GM21825 (cell line): Measurements from ENCODE around the gene ANKRD33B.
"Not testable (repeated sequence)": the region's sequence is repeated elsewhere in the genome, so short reads cannot be mapped to it uniquely, and the experiment has no call there.

Source experiments
- ATAC-seq: cut with Tn5 transposase; IDR thresholded peaks from one replicate; pipeline ENCODE4 v1.9.1; 2021; ENCODE audit warnings: mild to moderate bottlenecking, moderate library complexity; ENCODE audit not compliant: unreplicated experiment

ANKRD33B gene

DNA sequence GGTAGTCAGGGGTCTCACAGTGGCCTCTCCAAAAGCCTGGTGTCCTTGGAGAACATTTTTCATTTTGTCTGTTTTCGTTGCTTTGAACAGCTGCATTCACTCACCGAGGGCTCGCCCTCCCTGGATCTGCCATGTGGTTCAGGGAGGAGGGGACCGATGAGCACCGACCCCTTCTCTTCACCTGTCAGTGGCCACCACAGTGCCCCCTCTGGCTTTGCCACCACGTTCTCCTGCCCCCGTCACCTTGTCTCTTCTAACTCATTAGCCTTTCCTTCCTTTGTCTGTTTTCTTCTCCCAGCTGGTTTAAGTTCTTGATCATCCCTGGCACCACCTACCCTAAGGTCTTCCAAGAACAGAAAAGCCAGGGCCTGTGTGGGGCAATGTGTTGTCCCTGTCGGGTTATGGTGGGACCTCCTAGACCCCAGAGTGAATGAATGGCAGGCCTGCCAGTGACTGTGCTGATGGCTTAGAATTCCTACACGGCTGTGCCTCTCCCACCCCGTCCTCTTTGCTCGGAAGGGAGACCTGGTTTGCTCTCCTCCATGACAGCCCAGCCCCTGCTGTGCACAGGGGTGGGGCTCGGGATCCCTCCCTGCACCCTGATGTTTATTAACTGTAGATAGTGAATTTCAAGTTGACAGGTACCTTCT lies 90.0 kb downstream of the ANKRD33B start:
- ATAC-seq = no peak

DNA sequence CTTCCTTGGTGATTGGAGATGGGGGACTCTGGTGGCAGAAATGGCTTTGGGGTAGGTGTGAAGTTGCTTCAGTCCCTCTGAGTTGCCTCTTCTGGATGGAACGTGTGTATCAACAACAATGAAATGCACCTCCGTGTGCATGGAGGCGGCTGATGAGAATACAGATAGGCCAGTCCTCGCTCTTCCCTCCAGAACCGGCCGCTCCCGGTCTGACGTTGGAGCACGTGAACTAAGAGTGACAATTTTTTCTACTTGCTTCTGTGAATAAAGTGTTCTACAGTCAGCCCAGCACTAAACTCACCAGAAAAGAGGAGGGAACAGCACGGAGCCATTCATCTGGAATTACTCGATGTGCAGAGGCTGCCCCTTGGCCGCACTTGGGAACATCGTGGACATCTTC lies 90.7 kb downstream of the ANKRD33B start:
- ATAC-seq = no peak

DNA sequence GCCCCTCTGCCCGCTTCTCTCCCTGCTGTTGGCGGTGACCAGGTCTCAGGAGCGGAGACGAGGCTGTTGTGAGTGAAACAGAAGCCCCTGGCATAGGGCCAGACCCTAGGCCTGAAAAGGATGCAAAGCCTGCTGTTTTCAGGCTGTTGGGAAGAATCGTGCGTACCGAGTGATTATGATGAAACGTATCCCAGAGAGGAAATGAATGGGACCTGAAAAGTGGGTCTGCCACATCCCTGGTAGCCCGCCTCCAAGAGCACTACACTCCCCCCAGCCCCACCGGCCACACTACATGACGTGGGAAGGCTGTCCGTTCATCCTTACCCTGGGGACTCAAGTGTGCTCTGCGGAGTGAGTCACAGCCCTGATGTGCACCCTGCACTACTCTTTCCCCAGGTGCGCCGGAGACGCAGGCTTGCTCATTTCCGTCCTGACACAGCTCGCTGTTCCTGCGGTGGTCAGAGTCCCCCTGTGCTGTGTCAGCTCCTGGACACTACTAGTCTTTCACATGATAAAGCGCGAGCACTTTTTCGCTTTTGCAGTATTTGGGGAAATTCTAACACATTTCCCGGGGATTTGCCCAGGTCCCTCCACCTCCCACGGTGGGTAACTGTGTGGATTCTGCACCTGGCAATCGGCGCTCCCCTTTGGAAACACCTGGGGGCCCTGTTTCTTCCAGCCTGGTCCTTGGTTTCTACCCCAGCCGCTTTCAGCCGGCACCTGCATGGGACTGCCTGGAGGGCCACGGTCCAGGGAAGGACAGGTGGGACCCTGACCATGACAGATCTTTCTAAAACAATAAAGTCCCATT lies 91.5 kb downstream of the ANKRD33B start:
- no peak for ATAC-seq

DNA sequence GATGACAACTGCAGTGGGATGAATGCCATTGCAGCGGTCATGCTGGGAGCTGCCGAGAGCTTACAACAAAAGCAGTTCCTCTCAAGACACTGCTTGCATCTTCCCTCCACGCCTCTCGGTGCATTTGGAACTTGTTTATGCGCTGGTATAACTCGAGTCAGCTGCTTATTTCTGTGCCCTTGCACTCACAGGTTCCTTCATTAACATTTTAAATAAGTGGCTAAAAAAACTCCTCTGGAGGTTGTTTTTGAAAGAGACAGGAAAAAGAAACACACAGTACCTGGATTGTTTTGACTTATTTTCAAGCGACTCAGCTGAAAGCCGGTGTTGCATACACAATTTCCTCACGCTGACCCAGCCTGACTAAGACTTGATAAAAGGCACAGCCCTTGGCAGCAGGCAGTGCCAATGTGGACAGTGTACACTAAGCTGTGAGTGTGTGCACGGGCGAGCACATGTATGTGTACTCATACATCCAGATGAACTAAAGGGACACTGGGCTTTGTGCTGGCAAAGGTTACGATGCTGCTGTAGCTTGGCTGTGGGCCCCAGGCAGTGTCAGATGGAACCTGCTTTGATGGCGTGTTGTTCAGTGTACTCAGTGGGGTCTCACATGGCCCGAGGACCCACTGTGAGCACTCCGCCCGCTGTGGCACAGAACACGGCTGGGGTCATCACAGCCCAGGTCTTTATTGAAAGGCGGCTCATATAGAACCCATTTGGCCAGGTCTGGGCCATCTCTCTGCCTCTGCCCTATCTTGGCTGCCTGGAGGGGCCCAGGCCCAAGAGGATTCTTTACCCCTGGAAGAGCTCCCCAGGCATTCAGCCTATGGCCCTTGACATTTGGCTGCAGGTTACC lies 92.3 kb downstream of the ANKRD33B start:
- no peak for ATAC-seq

DNA sequence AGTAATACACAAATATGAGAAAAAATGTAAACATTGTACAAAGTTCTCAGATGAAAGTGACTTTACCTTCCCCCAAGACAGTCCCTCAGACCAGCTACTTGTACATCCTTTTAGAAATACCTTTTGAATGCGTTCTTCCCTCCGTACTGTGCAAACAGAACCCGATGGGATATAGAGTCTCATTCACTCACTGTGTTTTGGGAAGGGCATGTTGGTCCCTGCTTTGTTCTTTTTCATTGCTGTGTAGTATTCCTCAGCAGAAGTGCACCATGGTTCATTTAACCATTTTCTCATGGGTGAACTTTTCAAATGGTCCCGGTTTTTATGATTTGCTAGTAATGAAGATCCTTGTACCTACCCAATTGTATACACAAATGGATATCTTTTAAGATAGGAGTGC lies 94.4 kb downstream of the ANKRD33B start:
- no peak for ATAC-seq

DNA sequence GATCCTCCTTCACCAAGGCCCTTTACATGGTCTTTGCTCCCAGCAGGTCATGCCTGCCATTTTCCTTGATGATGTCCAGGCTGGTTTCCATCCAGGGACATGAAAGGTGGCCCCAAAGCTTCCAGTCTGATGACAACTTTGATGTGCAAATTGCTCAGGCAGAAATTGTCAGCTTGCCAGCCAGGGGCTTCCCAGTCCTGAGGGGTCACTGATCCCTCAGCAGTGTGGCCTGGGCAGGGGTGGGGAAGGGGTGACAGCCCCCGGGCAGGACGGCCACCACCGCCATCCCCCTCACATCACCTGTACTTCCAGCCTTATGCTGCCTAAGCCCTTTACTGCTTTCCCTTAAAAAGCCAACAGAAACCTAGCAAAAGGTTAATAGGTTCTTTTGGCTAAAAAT lies 96.3 kb downstream of the ANKRD33B start:
- no peak for ATAC-seq

DNA sequence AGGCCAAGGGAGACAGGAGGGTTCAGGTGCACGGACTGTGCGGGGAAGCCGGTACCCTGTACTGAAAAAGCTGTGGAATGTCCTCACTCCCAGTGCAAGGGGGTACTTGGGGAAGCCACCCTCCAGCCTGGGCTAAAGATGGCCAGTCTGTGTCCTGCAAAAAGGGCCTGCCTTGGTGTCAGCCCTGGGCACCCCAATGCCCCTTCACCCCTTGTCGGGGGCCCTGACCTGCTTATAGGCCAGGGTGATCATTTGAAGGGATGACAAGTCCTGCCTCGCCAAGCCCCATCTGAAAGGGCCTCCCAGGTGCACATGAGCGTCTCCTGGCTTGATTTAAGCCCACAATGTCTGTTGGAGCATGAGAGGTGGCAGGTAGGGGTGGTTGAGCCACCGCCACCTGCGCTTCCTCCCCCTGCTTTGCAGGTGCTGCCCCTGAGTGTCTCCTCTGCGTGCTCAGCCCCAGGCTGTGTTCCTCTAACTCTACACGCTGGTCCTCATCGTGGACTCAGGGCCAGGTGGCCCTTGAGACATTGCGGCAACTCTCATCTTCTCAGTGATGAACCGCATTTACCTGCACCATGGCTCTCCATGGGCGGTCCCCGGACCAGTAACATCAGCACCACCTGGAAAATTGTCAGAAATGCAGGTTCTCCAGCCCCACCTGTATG lies 97.0 kb downstream of the ANKRD33B start:
- no peak for ATAC-seq

DNA sequence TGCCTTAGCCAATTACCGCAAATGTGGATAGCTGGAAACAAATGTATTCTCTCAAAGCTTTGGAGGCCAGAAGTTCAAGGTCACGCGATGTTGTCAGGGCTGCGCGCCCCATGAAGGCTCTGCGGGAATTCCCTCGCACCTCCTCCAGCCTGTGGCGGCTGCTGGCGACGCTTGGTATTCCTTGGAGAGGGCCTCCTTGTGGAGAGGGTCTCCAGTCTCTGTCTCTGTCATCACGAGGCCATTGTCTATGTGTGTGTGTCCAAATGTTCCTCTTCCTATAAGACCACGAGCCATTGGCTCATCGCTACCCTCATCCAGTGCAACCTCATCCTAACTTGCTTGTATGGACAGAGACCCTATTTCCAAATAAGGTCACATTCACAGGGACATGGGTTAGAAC lies 97.5 kb downstream of the ANKRD33B start:
- ATAC-seq = no peak

DNA sequence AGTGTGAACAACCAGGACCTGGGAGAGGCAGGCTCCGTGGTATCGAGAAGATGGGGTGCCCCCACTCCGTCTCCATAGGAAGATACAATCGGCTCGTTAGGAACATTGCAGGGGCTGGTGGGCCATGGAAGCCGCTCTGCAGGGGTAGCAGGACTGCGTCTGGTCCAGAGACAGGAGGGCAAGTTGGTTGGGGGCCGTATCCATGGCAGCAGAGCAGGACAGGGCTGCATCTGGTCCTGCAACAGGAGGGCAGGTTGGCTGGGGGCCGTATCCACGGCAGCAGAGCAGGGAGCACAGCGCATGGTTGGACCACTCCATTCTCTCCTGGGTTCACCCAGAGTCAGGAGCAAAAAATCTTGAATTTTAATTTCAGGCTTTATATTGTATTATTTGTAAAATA lies 98.2 kb downstream of the ANKRD33B start:
- ATAC-seq = no peak

DNA sequence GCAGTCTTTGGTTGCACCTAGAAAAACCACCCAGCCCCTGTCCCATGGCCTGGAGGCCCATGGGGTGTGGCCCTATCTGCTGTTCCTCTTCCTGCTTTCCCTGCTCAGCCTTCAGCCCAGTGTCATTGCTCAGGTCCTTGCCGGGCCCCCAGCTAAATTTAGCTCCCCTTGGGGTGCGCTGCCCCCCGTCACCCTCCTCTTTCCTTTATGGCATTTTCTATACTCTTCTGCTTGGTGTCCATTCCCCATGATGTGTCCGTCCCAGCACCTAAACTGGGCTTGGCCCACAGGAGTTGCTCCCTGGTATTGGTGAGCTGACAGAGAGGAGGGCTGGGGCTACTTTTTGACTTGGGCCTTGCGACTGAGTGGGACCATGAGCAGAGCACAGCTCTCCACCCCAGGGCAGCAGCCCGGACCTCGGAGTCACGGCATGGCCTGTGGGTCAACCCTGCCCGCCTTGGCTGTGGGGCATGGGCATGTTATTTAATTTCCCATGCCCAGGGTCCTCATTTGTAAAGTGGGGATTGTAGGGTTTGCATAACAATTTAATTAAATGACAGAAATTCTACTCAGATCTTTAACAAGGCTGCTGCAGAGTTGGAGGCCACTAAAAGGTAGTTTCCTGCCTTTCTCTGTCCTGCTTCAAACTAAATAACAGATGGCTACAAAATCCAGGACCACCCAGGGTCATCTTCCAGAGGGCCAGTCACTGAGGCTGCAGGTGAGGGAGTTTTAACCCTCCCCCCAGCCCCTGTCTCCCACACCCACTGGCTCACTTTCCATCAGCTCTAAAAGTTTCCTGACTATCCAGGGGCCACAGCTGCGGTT lies 99.0 kb downstream of the ANKRD33B start:
- ATAC-seq = no peak

DNA sequence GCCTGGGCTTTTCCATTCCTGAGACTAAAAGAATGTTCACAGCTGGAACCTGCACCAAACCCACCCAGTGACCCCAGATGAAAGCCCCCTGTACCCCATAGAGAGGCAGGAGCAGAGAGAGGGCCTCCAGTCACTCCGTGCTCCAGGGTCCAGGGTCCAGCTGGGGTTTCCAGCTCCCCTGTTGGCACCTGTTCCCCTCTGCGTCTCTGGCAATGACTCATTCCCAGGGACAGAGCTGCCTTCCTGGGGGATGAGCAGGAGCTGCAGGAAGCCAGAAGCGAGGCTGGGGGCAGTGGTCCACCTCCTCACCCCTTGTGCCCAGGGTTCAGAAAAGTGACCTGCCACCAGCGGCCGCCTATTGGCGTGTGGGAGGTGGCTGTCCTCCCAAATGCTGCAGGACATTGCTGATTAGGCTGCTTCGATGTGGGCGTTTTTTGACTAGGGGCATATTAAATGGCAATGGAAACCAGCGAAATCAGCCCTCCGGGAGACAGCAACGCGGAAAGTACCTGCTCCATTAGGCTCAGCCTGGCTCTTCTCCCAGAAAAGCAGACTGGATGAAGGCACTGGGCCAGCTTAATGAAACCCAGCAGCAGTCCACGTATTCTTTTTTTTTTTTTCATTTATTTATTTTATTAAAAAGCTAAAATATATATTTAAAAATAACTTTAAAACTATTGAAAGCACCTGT lies 99.8 kb downstream of the ANKRD33B start:
- no peak for ATAC-seq

DNA sequence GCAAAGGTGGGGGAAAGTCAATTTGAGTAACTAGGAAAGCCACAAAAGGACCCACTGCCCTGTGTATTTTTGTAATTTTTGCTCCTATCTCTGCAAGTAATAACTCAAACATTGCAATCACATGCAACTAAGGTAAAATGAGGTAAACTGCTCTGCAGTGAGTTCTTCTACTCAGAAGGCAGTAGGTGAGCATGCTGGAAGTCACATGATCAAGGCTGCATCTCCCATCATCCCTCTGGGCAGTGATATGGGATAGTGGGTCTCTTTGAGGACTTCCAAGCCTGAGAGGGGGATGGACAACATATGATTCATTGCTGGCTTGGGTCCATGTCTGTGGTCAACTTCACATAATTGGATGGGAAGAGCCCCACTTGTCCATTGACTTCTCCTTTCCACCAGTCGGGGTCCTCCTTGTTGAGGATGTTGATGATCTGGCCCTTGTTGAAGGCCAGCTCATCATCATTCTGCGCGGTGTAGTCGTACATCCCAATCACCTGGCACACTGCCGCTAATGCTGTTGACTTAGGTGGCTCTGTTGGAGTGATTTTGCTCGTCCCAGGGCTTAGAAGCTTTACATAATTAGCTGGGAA lies 100.4 kb downstream of the ANKRD33B start:
- ATAC-seq = not testable (repeated sequence)

DNA sequence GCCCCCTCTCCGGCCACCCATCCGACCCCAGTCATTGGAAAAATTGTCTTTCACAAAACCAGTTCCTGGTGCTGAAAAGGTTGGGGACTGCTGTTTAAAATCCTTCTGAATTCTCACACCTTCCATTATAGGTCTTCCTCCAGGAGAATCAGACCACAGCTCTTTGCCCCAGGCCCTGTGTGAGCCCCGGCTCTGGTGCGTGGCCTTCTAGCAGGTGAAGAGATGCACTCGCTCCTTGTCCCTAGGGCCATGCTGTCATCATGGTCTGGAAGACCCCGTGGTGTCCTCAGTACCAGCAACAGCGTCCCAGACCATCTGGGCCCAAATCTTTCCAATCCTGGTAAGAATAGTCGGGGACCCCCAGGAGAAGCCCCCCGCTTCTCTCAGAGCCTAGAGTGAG lies 101.9 kb downstream of the ANKRD33B start:
- no peak for ATAC-seq

DNA sequence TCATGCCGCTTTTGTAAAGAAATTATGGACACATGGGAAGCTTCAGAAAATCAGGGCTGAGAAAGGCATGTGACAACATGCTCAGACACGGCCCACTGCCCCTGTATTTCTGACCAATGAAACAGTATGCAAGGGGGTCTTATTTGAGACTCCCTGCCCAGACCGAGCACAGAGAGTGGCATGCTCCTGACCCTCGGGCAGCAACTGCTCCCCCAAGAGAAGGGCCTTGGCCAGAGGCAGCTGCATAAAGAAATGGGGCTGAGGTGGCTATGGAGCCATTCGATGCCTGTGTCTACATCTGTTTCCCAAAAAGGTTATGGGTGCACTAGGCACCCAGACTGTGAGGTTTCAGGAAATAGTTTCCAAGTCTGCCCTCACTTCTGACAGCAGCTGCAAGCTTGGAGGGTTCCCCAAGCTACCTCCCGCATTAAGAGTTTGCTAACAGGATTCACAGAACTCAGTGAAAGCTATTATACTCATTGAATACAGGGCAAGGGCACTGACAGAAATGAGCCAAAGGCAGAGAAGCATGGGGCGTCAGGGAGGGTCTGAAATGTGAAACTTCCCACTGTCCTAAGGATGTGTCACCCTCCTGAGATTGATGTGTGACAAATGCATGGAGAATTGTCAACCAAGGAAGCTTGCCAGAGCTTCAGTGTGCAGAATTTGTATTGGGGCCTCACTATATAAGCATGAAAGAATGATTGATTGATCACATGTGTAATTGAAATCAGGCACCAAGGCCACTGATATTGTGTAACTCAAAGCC lies 102.8 kb downstream of the ANKRD33B start:
- ATAC-seq = no peak

DNA sequence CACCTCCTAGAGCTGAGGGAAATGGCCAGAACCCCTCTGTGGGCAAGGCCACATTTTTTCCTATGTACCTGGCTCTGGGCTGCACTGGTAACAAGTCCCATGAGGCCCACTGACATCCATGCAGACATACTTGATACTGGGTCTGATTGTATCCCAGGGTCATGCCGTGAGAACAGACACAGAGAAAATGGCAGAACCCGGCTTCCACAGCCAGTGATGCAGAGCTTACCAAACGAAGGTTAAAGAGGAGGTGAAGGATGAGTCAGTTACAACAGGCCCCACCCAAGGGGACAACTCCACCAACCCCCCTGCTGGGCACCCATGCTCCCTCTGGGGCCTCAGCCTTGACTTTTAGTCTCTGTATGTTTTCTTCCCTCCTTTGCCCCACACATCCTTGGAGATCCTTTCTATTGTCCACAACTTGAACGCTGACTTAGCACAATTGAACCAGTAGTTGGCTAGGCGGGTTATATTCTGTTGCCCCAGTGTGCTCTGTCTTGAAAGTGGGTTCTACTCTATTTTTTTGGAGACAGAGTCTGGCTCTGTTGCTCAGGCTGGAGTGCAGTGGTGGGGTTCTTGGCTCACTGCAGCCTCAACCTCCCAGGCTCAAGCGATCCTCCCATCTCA lies 103.7 kb downstream of the ANKRD33B start:
- ATAC-seq = no peak

DNA sequence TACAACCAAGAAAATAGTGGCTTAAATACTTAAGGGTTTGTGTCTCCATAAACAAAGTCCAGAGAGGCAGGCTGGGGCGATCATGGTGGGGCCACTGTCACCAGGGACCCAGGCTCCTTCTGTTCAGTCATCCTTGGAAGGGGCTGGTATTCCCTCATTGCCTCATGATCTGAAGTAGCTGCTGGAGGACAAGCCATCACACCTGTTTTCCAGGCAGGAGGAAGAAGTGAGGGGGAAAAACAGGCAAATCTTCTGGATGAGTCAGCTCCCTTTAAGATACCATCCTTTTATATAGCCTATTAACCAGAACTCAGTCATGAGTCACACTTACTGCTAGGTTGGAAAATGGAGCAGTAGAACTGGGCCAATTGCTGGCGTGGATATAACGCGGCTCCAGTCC lies 104.8 kb downstream of the ANKRD33B start:
- no peak for ATAC-seq

DNA sequence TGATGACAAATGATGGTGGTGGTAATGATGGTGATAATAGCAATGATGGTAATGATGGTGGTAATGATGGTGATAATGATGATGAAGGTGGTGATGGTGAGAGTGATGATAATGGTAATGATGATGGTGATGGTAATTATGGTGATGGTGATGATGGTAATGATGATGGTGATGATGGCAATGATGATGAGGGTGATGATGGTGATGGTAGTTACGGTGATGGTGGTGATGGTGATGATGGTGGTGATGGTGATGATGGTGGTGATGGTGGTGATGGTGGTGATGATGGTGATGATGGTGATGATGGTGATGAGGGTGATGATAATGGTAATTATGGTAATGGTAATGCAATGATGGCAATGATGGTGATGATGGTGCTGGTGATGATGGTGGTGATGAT lies 106.1 kb downstream of the ANKRD33B start:
- ATAC-seq = no peak
